ENCODE measurements around the gene SMOC2. TPM values are rescaled to one million over a fixed set of nuclear protein-coding genes. Genes with fewer than 3 reads are reported as not detected.

Gene SMOC2
- total and polyA plus RNA-seq, 2 of the 13 experiments (the other 11 are each of a cell fraction or from before 2014, with no cell fraction given) = not detected

DNA sequence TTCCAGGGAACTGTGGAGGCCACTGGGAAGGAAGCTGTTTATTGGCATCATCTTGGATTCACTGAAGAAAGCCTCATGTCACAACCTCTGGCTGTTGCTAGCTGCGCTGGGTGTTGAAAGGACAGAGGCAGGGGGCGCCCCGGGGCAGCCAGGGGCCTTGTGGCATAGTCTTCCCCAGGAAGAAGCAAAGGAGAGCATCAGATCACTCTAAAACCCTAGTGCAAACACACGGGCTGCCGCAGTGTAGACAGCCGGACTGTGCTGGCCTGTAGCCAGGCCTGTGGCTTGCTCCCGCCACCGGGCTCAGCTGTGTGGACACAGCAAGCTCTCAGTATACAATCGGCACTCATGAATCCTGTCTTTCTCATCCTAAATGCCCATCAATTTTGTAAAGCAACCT lies 23.8 kb upstream of the SMOC2 start:
- in situ Hi-C loops (cut with HindIII; ENCODE audit: extremely low pct_ligation_motif_present, low pct_unique_long_range_greater_than_20kb) = no loop called here
- Histone ChIP-seq H3K9ac (ENCODE audit: insufficient read depth, low read depth, low read length) (no peak overlapping the region), H4K20me1 (ENCODE audit: insufficient read depth, low read length) (no peaks in the 10 kb centered on the region; the same call in 1 of the 2 replicates), H3K27ac (ENCODE audit: extremely low read length, insufficient read depth, low read length) (no peak overlapping the region), H3K79me2 (ENCODE audit: insufficient read depth, low read length) (no peaks in the 10 kb centered on the region), H3K9me3 (ENCODE audit: low read length) (no peaks in the 10 kb centered on the region), H3K4me1 (ENCODE audit: insufficient read depth, low read length) (no peaks in the 10 kb centered on the region), H3K36me3 (replicated peaks in 1 of 2; ENCODE audit: control insufficient read depth in 1 of 2, insufficient read depth in 2 of 2, low read length in 2 of 2) (no peaks in the 10 kb centered on the region), H3K4me3 (replicated peaks in 1 of 3; ENCODE audit: insufficient read depth in 1 of 3, low read depth in 2 of 3, low read length in 3 of 3) (no peak overlapping the region), H3K4me2 (ENCODE audit: low read depth, low read length) (no peak overlapping the region), H3K27me3 (ENCODE audit: control insufficient read depth in 1 of 2, insufficient read depth in 2 of 2, low read length in 2 of 2) (peaks cover 22 to 90% of the 10 kb centered on the region in 2 experiments), H2AFZ (ENCODE audit: low read length) (no peak overlapping the region)
- intact Hi-C loops (cut with micrococcal nuclease; ENCODE audit: unreplicated experiment) = no loop called here
- WGBS (ENCODE audit: low lambda C conversion rate) = 0% methylated on average over 5 of the region's 9 CpGs
- ATAC-seq = peak; percentile 52
- FAIRE-seq = no peak
- TF ChIP-seq ZNF879 (CRISPR knock-in tag; IDR thresholded peaks at IDR 0.05) = no peak
- TF ChIP-seq NFE2L1 (CRISPR knock-in tag; IDR thresholded peaks at IDR 0.05; ENCODE audit: borderline replicate concordance) = no peak
- no peak for TF ChIP-seq ZNF713 (CRISPR knock-in tag; IDR thresholded peaks at IDR 0.05)
- TF ChIP-seq SCMH1 (CRISPR knock-in tag; IDR thresholded peaks at IDR 0.05; ENCODE audit: borderline replicate concordance) = no peak
- TF ChIP-seq, protein P1, sequence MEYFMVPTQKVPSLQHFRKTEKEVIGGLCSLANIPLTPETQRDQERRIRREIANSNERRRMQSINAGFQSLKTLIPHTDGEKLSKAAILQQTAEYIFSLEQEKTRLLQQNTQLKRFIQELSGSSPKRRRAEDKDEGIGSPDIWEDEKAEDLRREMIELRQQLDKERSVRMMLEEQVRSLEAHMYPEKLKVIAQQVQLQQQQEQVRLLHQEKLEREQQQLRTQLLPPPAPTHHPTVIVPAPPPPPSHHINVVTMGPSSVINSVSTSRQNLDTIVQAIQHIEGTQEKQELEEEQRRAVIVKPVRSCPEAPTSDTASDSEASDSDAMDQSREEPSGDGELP (IDR thresholded peaks at IDR 0.05; ENCODE audit: borderline replicate concordance, low read depth) = no peak
- TF ChIP-seq, protein P2, sequence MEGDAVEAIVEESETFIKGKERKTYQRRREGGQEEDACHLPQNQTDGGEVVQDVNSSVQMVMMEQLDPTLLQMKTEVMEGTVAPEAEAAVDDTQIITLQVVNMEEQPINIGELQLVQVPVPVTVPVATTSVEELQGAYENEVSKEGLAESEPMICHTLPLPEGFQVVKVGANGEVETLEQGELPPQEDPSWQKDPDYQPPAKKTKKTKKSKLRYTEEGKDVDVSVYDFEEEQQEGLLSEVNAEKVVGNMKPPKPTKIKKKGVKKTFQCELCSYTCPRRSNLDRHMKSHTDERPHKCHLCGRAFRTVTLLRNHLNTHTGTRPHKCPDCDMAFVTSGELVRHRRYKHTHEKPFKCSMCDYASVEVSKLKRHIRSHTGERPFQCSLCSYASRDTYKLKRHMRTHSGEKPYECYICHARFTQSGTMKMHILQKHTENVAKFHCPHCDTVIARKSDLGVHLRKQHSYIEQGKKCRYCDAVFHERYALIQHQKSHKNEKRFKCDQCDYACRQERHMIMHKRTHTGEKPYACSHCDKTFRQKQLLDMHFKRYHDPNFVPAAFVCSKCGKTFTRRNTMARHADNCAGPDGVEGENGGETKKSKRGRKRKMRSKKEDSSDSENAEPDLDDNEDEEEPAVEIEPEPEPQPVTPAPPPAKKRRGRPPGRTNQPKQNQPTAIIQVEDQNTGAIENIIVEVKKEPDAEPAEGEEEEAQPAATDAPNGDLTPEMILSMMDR (CRISPR knock-in tag; IDR thresholded peaks at IDR 0.05) = 0 out of 2 replicates have a peak, but pooled peaks have one; percentile 13
- TF ChIP-seq ZNF547 (CRISPR knock-in tag; IDR thresholded peaks at IDR 0.05) = no peak
- peak; percentile 18; the same call in 1 of the 2 replicates for TF ChIP-seq STAG1 (CRISPR knock-in tag; IDR thresholded peaks at IDR 0.05)
- TF ChIP-seq, protein P3, sequence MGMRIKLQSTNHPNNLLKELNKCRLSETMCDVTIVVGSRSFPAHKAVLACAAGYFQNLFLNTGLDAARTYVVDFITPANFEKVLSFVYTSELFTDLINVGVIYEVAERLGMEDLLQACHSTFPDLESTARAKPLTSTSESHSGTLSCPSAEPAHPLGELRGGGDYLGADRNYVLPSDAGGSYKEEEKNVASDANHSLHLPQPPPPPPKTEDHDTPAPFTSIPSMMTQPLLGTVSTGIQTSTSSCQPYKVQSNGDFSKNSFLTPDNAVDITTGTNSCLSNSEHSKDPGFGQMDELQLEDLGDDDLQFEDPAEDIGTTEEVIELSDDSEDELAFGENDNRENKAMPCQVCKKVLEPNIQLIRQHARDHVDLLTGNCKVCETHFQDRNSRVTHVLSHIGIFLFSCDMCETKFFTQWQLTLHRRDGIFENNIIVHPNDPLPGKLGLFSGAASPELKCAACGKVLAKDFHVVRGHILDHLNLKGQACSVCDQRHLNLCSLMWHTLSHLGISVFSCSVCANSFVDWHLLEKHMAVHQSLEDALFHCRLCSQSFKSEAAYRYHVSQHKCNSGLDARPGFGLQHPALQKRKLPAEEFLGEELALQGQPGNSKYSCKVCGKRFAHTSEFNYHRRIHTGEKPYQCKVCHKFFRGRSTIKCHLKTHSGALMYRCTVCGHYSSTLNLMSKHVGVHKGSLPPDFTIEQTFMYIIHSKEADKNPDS (CRISPR knock-in tag; IDR thresholded peaks at IDR 0.05) = no peak
- TF ChIP-seq ZSCAN20 (CRISPR knock-in tag; IDR thresholded peaks at IDR 0.05; ENCODE audit: borderline replicate concordance) = peak; percentile 95
- DNase-seq (ENCODE audit: low spot score) = peak; percentile 12
- ChIA-PET CTCF (ENCODE audit: low intra/inter-chr PET ratio, low total read pairs) (no interaction called here), POLR2A (no interaction called here)
- no TSS peak for BruUV-seq (replicated peaks)

Measured in HepG2 (cell line).